Peyer's patch (tissue), 4 donors: ENCODE data around the gene CEMIP.

Experiments
- CTCF ChIP-seq, 6 experiments: fragments of 450-650 bp in 4 of 6; fragments of 200-600 bp in 2 of 6; sonication (generic) in 1 of 6; IDR thresholded peaks; one replicate each; pipeline ENCODE4 v1.5.1; 2017 to 2019; ENCODE audit warnings: antibody characterized with exemption in 6 of 6, mild to moderate bottlenecking in 3 of 6, moderate library complexity in 1 of 6
- POLR2A ChIP-seq, 2 donors: fragments of 450-650 bp; IDR thresholded peaks; one replicate each; pipeline ENCODE4 v1.5.1; 2017; ENCODE audit warnings: antibody characterized with exemption in 2 of 2, mild to moderate bottlenecking in 2 of 2, moderate library complexity in 2 of 2

GRCh38 chr15:80998251-80998650 is 219.1 kb downstream of the CEMIP start:
- no peak for TF ChIP-seq CTCF (IDR thresholded peaks at IDR 0.05)
- TF ChIP-seq POLR2A (IDR thresholded peaks at IDR 0.05): no peak
